PFSK-1 (cell line): ENCODE data around the gene NQO1.

Experiments used
- FOXP2 ChIP-seq: optimal IDR thresholded peaks from 2 replicates; pipeline ENCODE3; 2011; ENCODE audit warnings: borderline replicate concordance, control low read depth, inconsistent platforms; ENCODE audit not compliant: insufficient read depth; ENCODE audit errors: extremely low read length, extremely low read depth
- POLR2AphosphoS5 ChIP-seq: IDR thresholded peaks from 2 replicates; pipeline ENCODE4 v1.6.1; 2012; ENCODE audit warnings: low read depth, mild to moderate bottlenecking, control low read depth, low read length, moderate library complexity
- REST ChIP-seq, 2 experiments: IDR thresholded peaks; 2 replicates each; pipeline versions ENCODE4 v1.6.1 to v1.8.0; 2011 to 2012; ENCODE audit warnings: low read depth in 2 of 2, low read length in 2 of 2, control low read depth in 1 of 2, inconsistent platforms in 1 of 2, mild to moderate bottlenecking in 1 of 2, moderate library complexity in 1 of 2; ENCODE audit not compliant: insufficient read depth in 1 of 2
- SIN3A ChIP-seq: IDR thresholded peaks from 2 replicates; pipeline ENCODE4 v1.6.1; 2012; ENCODE audit warnings: mild to moderate bottlenecking, low read length, moderate library complexity, borderline replicate concordance; ENCODE audit not compliant: insufficient read depth
- TAF1 ChIP-seq: IDR thresholded peaks from 2 replicates; pipeline ENCODE4 v1.6.1; 2012; ENCODE audit warnings: low read length, control low read depth, borderline replicate concordance; ENCODE audit not compliant: insufficient read depth

NQO1 gene

GRCh38 chr16:69741951-69742904 lies 15.9 kb upstream of the NQO1 start:
- TF ChIP-seq SIN3A, result no peak
- TF ChIP-seq POLR2AphosphoS5, result no peak
- no peak for TF ChIP-seq FOXP2
- TF ChIP-seq REST (IDR thresholded peaks at IDR 0.05; ENCODE audit: insufficient read depth in 1 of 2, low read depth in 2 of 2, low read length in 2 of 2), result no peak
- no peak for TF ChIP-seq TAF1

DNA sequence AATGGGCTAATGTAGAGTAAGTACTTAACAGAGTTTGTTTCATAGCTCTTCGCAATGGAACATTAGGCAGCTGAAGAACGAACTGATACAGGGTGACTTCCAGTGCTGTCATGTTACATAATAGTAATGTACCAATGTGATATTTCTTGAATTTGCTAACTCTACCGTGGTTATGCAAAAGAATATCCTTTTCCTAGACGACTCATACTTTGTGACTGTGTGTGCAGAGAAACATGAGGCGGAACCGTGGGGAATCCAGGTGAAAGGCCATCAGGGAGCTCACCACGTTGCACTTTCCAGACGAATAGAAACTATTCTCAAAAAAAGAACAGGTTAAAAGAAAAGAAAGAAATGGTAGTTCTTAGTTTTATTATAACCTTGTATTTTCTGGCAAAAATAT lies 15.2 kb upstream of the NQO1 start:
- TF ChIP-seq TAF1 (no peak), POLR2AphosphoS5 (no peak), REST (IDR thresholded peaks at IDR 0.05; ENCODE audit: insufficient read depth in 1 of 2, low read depth in 2 of 2, low read length in 2 of 2) (no peak), SIN3A (no peak), FOXP2 (no peak)

- TF ChIP-seq SIN3A (no peak), TAF1 (no peak), REST (IDR thresholded peaks at IDR 0.05; ENCODE audit: insufficient read depth in 1 of 2, low read depth in 2 of 2, low read length in 2 of 2) (no peak), FOXP2 (no peak), POLR2AphosphoS5 (no peak)
These were observed 5.7 kb upstream of the NQO1 start for GRCh38 chr16:69732101-69732500.

GRCh38 chr16:69727916-69728270 lies 1.5 kb upstream of the NQO1 start:
- TF ChIP-seq TAF1 (no peak), REST (IDR thresholded peaks at IDR 0.05; ENCODE audit: insufficient read depth in 1 of 2, low read depth in 2 of 2, low read length in 2 of 2) (no peak), FOXP2 (no peak), POLR2AphosphoS5 (no peak), SIN3A (no peak)
